Vagina (tissue), 2 donors: ENCODE results near the gene PANK4. TPM values are rescaled to one million over a fixed set of nuclear protein-coding genes. Genes with fewer than 3 reads are reported as not detected.

Source experiments
- DNase-seq, 2 donors: peaks; one replicate each; pipeline ENCODE4 v3.0.0-alpha.2; 2017; ENCODE audit errors: extremely low spot score in 2 of 2
- H3K27ac ChIP-seq: fragments of 200-600 bp; sonication (generic); one replicate; pipeline ENCODE4 v1.5.1; 2019
- H3K27me3 ChIP-seq: fragments of 200-600 bp; sonication (generic); one replicate; pipeline ENCODE4 v1.5.1; 2019
- H3K36me3 ChIP-seq, 2 donors: fragments of 200-600 bp; sonication (generic); one replicate each; pipeline ENCODE4 v1.5.1; 2017 to 2019
- H3K4me1 ChIP-seq: fragments of 200-600 bp; sonication (generic); one replicate; pipeline ENCODE4 v1.5.1; 2019
- H3K4me3 ChIP-seq, 2 donors: fragments of 200-600 bp; sonication (generic); 1 replicate in 1 of 2; 2 replicates in 1 of 2; pipeline ENCODE4 v1.5.1; 2016 to 2019
- H3K9me3 ChIP-seq: fragments of 200-600 bp; sonication (generic); one replicate; pipeline ENCODE4 v1.5.1; 2019
- POLR2A ChIP-seq, 2 donors: fragments of 450-650 bp; IDR thresholded peaks; one replicate each; pipeline ENCODE4 v1.6.1; 2017; ENCODE audit warnings: antibody characterized with exemption in 2 of 2, mild to moderate bottlenecking in 2 of 2, moderate library complexity in 2 of 2
- POLR2AphosphoS5 ChIP-seq, 2 donors: sonication (generic); formaldehyde crosslinking; IDR thresholded peaks; one replicate each; pipeline ENCODE4 v1.9.0; 2017; ENCODE audit warnings: antibody characterized with exemption in 2 of 2, mild to moderate bottlenecking in 2 of 2, low read depth in 1 of 2; ENCODE audit not compliant: insufficient read depth in 1 of 2
- intact Hi-C: fragments of 100-400 bp; cut with DNase I; formaldehyde crosslinking; loops from one replicate; pipeline ENCODE4 v1.15.1; 2023
- total RNA-seq: library from RNA; depleted of rRNA; stranded (reverse); fragments of >200 nt; gene quantifications from one replicate; pipeline ENCODE4 v1.2.3, GENCODE V29; 2016
- TF ChIP-seq, protein P1 (sequence below), 3 experiments: fragments of 450-650 bp in 2 of 3; fragments of 200-600 bp in 1 of 3; sonication (generic) in 1 of 3; IDR thresholded peaks; one replicate each; pipeline ENCODE4 v1.5.1; 2017 to 2019; ENCODE audit warnings: antibody characterized with exemption in 3 of 3, mild to moderate bottlenecking in 2 of 3, moderate library complexity in 2 of 3

PANK4 gene
- total RNA-seq, 1 donor from 2014 or later = 39.5 TPM

DNA sequence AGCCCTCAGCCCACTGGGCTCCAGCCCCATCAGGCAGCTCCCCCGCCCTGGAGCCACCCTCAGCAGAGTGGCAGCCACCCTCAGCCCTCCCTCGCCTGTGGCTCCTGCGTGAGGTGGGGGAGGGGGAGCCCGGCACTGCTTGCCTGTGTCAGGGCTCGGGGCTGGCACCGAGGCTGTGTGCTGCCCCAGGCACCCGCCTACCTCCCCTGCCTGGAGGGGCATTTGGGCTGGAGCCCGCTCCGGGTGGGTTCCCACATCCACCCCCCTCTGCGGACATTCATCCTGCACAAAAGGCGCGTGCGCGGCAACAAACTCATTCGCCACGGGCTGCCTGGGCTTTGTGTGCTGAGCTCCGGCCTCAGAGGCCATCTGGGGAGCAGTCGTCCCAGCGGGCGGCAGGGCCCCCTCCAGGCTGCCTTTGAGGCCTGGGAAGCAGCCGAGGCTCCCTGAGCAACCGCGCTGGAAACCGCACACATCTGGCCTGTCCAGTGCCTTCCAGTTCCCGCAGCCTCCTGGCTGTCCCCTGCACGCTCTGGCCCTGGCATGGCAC, 17.2 kb upstream of the PANK4 start:
- Histone ChIP-seq H3K27ac (no peak overlapping the region), H3K4me3 (no peak overlapping the region), H3K27me3 (no peaks in the 10 kb centered on the region), H3K4me1 (peaks cover 58% of the 10 kb centered on the region), H3K36me3 (no peaks in the 10 kb centered on the region), H3K9me3 (no peaks in the 10 kb centered on the region)
- TF ChIP-seq, protein P1, sequence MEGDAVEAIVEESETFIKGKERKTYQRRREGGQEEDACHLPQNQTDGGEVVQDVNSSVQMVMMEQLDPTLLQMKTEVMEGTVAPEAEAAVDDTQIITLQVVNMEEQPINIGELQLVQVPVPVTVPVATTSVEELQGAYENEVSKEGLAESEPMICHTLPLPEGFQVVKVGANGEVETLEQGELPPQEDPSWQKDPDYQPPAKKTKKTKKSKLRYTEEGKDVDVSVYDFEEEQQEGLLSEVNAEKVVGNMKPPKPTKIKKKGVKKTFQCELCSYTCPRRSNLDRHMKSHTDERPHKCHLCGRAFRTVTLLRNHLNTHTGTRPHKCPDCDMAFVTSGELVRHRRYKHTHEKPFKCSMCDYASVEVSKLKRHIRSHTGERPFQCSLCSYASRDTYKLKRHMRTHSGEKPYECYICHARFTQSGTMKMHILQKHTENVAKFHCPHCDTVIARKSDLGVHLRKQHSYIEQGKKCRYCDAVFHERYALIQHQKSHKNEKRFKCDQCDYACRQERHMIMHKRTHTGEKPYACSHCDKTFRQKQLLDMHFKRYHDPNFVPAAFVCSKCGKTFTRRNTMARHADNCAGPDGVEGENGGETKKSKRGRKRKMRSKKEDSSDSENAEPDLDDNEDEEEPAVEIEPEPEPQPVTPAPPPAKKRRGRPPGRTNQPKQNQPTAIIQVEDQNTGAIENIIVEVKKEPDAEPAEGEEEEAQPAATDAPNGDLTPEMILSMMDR (IDR thresholded peaks at IDR 0.05) = no peak
- TF ChIP-seq POLR2AphosphoS5 (IDR thresholded peaks at IDR 0.05; ENCODE audit: insufficient read depth in 1 of 2, low read depth in 1 of 2) = no peak
- DNase-seq = no peak
- intact Hi-C loops = loop anchor here (10.0 kb wide), 1 partner anchor 349 kb away; the partner anchor contains the start of gene FAAP20

DNA sequence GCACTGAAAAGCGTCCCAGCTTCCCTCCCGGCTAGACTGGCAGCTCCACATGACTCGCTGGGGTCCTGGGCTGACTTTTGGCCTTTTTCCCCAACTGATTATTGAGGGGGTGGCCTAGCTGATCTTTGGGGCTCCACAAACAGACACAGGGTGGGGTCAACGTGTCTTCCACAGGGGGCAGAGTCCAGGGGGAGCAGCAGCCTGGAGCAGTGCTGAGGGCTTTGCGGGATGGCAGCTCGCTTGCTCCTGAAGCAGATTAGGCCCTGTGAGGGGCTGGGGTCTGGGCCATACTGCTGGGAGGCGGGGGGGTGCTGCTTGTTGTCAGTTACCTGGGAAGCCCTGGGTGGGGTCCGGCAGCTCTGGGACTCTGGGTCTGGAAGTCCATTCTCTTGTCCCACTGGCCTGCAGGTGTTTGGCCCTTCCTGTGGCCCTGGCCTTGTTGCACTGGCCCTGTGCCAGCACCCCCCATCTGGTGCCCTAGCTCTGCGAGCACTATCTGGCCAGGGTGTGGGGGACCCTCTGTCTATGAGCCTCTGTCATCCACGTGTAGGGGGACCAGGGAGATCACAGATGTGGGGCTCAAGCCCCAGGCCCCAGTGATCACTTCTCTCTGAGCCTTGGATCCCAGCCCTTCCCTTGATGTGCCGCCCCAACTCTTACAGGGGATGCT, 16.0 kb upstream of the PANK4 start:
- TF ChIP-seq, protein P1 (IDR thresholded peaks at IDR 0.05) = no peak
- TF ChIP-seq POLR2AphosphoS5 (IDR thresholded peaks at IDR 0.05; ENCODE audit: insufficient read depth in 1 of 2, low read depth in 1 of 2) (no peak), POLR2A (IDR thresholded peaks at IDR 0.05) (no peak)
- H3K4me1 ChIP-seq = peaks cover 49% of the 10 kb centered on the region
- no peaks in the 10 kb centered on the region for H3K36me3 ChIP-seq
- H3K4me3 ChIP-seq = no peak overlapping the region
- no peaks in the 10 kb centered on the region for H3K27me3 ChIP-seq
- DNase-seq = no peak
- H3K27ac ChIP-seq = no peak overlapping the region
- intact Hi-C loops = loop anchor here (10.0 kb wide), 1 partner anchor 348 kb away; the partner anchor contains the start of gene FAAP20
- no peaks in the 10 kb centered on the region for H3K9me3 ChIP-seq

DNA sequence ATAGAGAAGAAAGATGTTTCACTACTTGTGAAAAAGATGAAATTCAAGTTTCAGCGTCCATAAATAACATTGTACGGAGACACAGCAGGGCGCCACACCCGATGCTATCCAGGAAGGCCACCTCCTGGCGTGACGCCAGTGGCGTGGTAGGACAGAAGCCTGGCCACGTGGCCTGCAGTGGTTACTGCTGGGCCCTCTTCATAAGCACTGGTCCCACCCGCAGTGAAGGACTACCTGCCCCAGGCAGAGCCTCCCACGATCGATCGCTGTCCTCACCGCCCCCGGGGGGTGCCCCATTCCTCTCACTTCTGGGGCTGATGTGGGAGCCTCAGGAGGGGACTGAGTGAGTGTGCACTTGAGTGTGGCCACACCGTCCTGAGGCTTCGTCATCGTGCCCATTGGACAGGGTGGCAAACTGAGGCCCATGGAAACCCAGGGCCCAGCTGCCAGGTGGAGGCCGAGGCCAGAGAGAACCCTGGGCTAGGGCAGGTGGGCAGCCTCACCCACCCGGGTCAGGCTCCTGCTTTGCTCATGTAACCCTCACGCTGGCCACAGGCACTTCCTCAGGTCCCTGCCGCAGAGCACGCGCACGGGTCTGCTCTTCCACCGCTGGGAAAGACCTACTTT, 15.3 kb upstream of the PANK4 start:
- no peaks in the 10 kb centered on the region for H3K9me3 ChIP-seq
- intact Hi-C loops = loop anchor here (10.0 kb wide), 1 partner anchor 347 kb away; the partner anchor contains the start of gene FAAP20
- H3K27ac ChIP-seq = no peak overlapping the region
- no peaks in the 10 kb centered on the region for H3K36me3 ChIP-seq
- H3K4me3 ChIP-seq = no peak overlapping the region
- no peak for DNase-seq
- peaks cover 44% of the 10 kb centered on the region for H3K4me1 ChIP-seq
- TF ChIP-seq POLR2AphosphoS5 (IDR thresholded peaks at IDR 0.05; ENCODE audit: insufficient read depth in 1 of 2, low read depth in 1 of 2) = no peak
- no peak for TF ChIP-seq POLR2A (IDR thresholded peaks at IDR 0.05)
- TF ChIP-seq, protein P1 (IDR thresholded peaks at IDR 0.05) = no peak
- H3K27me3 ChIP-seq = no peaks in the 10 kb centered on the region

DNA sequence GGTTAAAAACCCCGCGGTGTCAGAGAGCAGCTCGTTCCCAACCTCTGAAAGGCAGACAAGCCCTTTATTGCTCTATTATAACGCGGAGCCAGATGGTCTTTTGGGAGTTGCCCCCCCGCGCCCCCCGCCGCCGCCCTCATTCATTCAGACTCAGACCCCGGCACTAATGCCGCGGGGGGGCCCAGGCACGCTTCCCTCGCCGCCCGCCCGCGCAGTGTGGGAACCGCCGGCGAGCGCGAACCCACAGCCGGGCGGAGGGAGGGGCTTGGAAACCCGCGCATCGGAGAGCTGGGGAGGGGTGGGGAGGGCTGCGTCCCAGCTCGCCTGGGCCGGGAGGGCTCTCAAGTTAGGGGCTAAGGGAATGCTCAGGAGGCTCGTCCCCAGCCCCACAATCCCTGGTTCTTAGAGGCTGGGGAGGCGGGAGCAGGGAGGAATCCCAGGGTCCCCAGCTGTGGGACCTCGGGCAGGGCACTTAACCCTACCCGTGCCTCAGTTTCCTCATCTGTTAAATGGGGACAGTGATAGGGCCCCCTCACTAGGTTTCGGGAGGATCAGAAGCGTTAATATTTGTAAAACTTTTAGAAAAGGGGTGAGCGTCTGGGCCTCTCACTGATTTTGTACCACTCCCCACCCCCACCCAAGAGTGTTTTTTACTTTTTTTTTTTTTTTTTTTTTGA, 14.6 kb upstream of the PANK4 start:
- no peak overlapping the region for H3K27ac ChIP-seq
- TF ChIP-seq POLR2A (IDR thresholded peaks at IDR 0.05) (no peak), POLR2AphosphoS5 (IDR thresholded peaks at IDR 0.05; ENCODE audit: insufficient read depth in 1 of 2, low read depth in 1 of 2) (no peak)
- TF ChIP-seq, protein P1 (IDR thresholded peaks at IDR 0.05) = no peak
- no peaks in the 10 kb centered on the region for H3K27me3 ChIP-seq
- no peaks in the 10 kb centered on the region for H3K9me3 ChIP-seq
- DNase-seq = no peak
- no peaks in the 10 kb centered on the region for H3K36me3 ChIP-seq
- intact Hi-C loops = loop anchor here (10.0 kb wide), 1 partner anchor 346 kb away; the partner anchor contains the start of gene FAAP20
- peaks cover 37% of the 10 kb centered on the region for H3K4me1 ChIP-seq
- H3K4me3 ChIP-seq = peak overlapping the region in 1 of 2 donors; percentile 6
